Testis (tissue), 3 donors: Measurements from ENCODE around the gene CALML5. TPM values are rescaled to one million over a fixed set of nuclear protein-coding genes. Genes with fewer than 3 reads are reported as not detected.

ENCODE experiments used
- DNase-seq: peaks from one replicate; pipeline ENCODE4 v3.0.0-alpha.2; 2019
- H3K27ac ChIP-seq, 2 donors: fragments of 200-600 bp; sonication (generic); one replicate each; pipeline ENCODE4 v1.5.1; 2019
- H3K27me3 ChIP-seq: fragments of 200-600 bp; sonication (generic); one replicate; pipeline ENCODE4 v1.5.1; 2019
- H3K36me3 ChIP-seq: fragments of 200-600 bp; sonication (generic); one replicate; pipeline ENCODE4 v1.5.1; 2017; ENCODE audit warnings: low read depth; ENCODE audit errors: missing control alignments
- H3K4me1 ChIP-seq: fragments of 200-600 bp; sonication (generic); one replicate; pipeline ENCODE4 v1.5.1; 2019
- H3K4me3 ChIP-seq, 2 donors: fragments of 200-600 bp; sonication (generic); one replicate each; pipeline ENCODE4 v1.5.1; 2017 to 2019
- H3K9me3 ChIP-seq: fragments of 200-600 bp; sonication (generic); one replicate; pipeline ENCODE4 v1.5.1; 2017
- CTCF ChIP-seq, 3 experiments: fragments of 450-650 bp in 2 of 3; fragments of 200-600 bp in 1 of 3; sonication (generic) in 1 of 3; IDR thresholded peaks; one replicate each; pipeline ENCODE4 v1.5.1; 2016 to 2019; ENCODE audit warnings: antibody characterized with exemption in 3 of 3, mild to moderate bottlenecking in 2 of 3, moderate library complexity in 1 of 3
- POLR2A ChIP-seq: fragments of 450-650 bp; IDR thresholded peaks from one replicate; pipeline ENCODE4 v1.6.1; 2017; ENCODE audit warnings: antibody characterized with exemption, mild to moderate bottlenecking, moderate library complexity
- WGBS, 2 donors: methylation state at CpG; one replicate each; pipeline ENCODE4 v1.1.5; 2018; 5-methylcytosine and 5-hydroxymethylcytosine counted together
- intact Hi-C: fragments of 100-400 bp; cut with DNase I; formaldehyde crosslinking; loops from one replicate; pipeline ENCODE4 v1.15.1; 2023; ENCODE audit warnings: low total_unique reads
- polyA plus RNA-seq: library from polyadenylated mRNA; stranded (reverse); fragments of 350-450 nt; fragmentation: Illumina TruSeq; extraction: RNeasy Lipid Tissue Mini Kit (QIAGEN cat#74804); gene quantifications from one replicate; pipeline ENCODE4 v1.2.3, GENCODE V29; 2014; ENCODE audit warnings: low read depth, low replicate concordance; ENCODE audit not compliant: insufficient read depth
- total RNA-seq, 2 donors: library from RNA; depleted of rRNA; stranded (reverse); fragments of >200 nt; gene quantifications; one replicate each; pipeline ENCODE4 v1.2.3, GENCODE V29; 2016

Gene CALML5
- total and polyA plus RNA-seq, 3 donors from 2014 or later, result 0.50 TPM; not detected in 2

- 74 to 75% methylated on average over 9 to 10 of the region's 10 CpGs for whole genome bisulfite sequencing, 2 donors
- Histone ChIP-seq H3K4me3 (no peak overlapping the region), H3K4me1 (peaks cover 8% of the 10 kb centered on the region), H3K9me3 (no peaks in the 10 kb centered on the region), H3K27ac (no peak overlapping the region), H3K27me3 (no peaks in the 10 kb centered on the region), H3K36me3 (no peaks in the 10 kb centered on the region)
- intact Hi-C loops, result no loop called here
- TF ChIP-seq POLR2A, result no peak
- TF ChIP-seq CTCF (IDR thresholded peaks at IDR 0.05), result no peak
- DNase-seq, result no peak
Measured at GRCh38 chr10:5531558-5532306, 32.4 kb upstream of the CALML5 start.

- H3K27ac ChIP-seq, result no peak overlapping the region
- H3K4me3 ChIP-seq, result no peak overlapping the region
- H3K36me3 ChIP-seq, result no peaks in the 10 kb centered on the region
- 90 to 98% methylated on average over 16 of the region's 16 CpGs for WGBS, 2 donors
- peaks cover 8% of the 10 kb centered on the region for H3K4me1 ChIP-seq
- no peaks in the 10 kb centered on the region for H3K9me3 ChIP-seq
- no peak for TF ChIP-seq POLR2A
- TF ChIP-seq CTCF (IDR thresholded peaks at IDR 0.05), result no peak
- DNase-seq, result no peak
- intact Hi-C loops, result no loop called here
- no peaks in the 10 kb centered on the region for H3K27me3 ChIP-seq
Measured at GRCh38 chr10:5530846-5531557, 31.6 kb upstream of the CALML5 start.

GRCh38 chr10:5530412-5530806, 31.0 kb upstream of the CALML5 start:
- Histone ChIP-seq H3K36me3 (no peaks in the 10 kb centered on the region), H3K9me3 (no peaks in the 10 kb centered on the region), H3K4me3 (no peak overlapping the region), H3K4me1 (peaks cover 8% of the 10 kb centered on the region), H3K27ac (no peak overlapping the region), H3K27me3 (no peaks in the 10 kb centered on the region)
- no peak for DNase-seq
- TF ChIP-seq POLR2A (no peak), CTCF (IDR thresholded peaks at IDR 0.05) (no peak)
- WGBS, 2 donors, result 93 to 95% methylated on average over 5 of the region's 5 CpGs
- intact Hi-C loops, result no loop called here

- Histone ChIP-seq H3K27ac (no peak overlapping the region), H3K36me3 (no peaks in the 10 kb centered on the region), H3K4me1 (peaks cover 5% of the 10 kb centered on the region), H3K4me3 (no peak overlapping the region), H3K27me3 (no peaks in the 10 kb centered on the region), H3K9me3 (no peaks in the 10 kb centered on the region)
- intact Hi-C loops, result no loop called here
- 82 to 88% methylated on average over 7 of the region's 7 CpGs for WGBS, 2 donors
- no peak for TF ChIP-seq CTCF (IDR thresholded peaks at IDR 0.05)
- no peak for TF ChIP-seq POLR2A
- DNase-seq, result no peak
Measured at GRCh38 chr10:5529702-5530411, 30.5 kb upstream of the CALML5 start.
